CD4-positive, alpha-beta T cell (primary cell): ENCODE measurements around the gene CDK17. TPM values are rescaled to one million over a fixed set of nuclear protein-coding genes. Genes with fewer than 3 reads are reported as not detected.
A peak's percentile ranks its signal among the peaks of the same experiment; 100 is the strongest.
"Not testable (repeated sequence)": the region's sequence is repeated elsewhere in the genome, so short reads cannot be mapped to it uniquely, and the experiment has no call there.

ENCODE experiments used
- ATAC-seq: fragments of 200-7000 bp; cut with Tn5 transposase; one replicate; pipeline ENCODE4 v1.10.0; 2022; ENCODE audit warnings: mild to moderate bottlenecking; ENCODE audit not compliant: poor library complexity
- CTCF ChIA-PET: fragments of 350-600 bp; sonication (Branson Sonifier 250); formaldehyde crosslinking; loops from one replicate; lab custom pipeline; 2021; ENCODE audit warnings: antibody characterized with exemption, inconsistent platforms; lab: Charles Lee
- POLR2A ChIA-PET: fragments of 350-600 bp; sonication (Branson Sonifier 250); formaldehyde crosslinking; loops from one replicate; lab custom pipeline; 2021; ENCODE audit warnings: antibody characterized with exemption, inconsistent platforms; lab: Charles Lee
- DNase-seq, 14 experiments: peaks; one replicate each; pipeline ENCODE4 v3.0.0-alpha.2; 2013 to 2020; ENCODE audit warnings: mixed read lengths in 2 of 14
- H3K27ac ChIP-seq, 2 donors: one replicate each; pipeline versions ENCODE4 v1.5.1 to v1.7.0; 2013; ENCODE audit warnings: low read length in 2 of 2, low read depth in 1 of 2, mild to moderate bottlenecking in 1 of 2
- H3K27me3 ChIP-seq, 2 experiments: 1 replicate in 1 of 2; 2 replicates in 1 of 2; pipeline versions ENCODE4 v1.6.1 to v1.7.0; 2013; ENCODE audit warnings: low read length in 2 of 2, control low read depth in 1 of 2, mild to moderate bottlenecking in 1 of 2, moderate library complexity in 1 of 2; ENCODE audit not compliant: insufficient read depth in 2 of 2, control insufficient read depth in 1 of 2
- H3K36me3 ChIP-seq: one replicate; pipeline ENCODE4 v1.6.1; 2013; ENCODE audit warnings: low read length, control low read depth; ENCODE audit not compliant: insufficient read depth
- H3K4me1 ChIP-seq: one replicate; pipeline ENCODE4 v1.6.1; 2013; ENCODE audit warnings: low read length, control low read depth; ENCODE audit not compliant: insufficient read depth
- H3K4me3 ChIP-seq: one replicate; pipeline ENCODE4 v1.5.1; 2013; ENCODE audit warnings: mild to moderate bottlenecking, low read length, moderate library complexity
- H3K9me3 ChIP-seq, 2 experiments: 1 replicate in 1 of 2; 2 replicates in 1 of 2; pipeline versions ENCODE4 v1.6.1 to v1.7.0; 2013; ENCODE audit warnings: low read length in 2 of 2, mild to moderate bottlenecking in 2 of 2, control low read depth in 1 of 2, moderate library complexity in 1 of 2; ENCODE audit not compliant: control insufficient read depth in 1 of 2, insufficient read depth in 1 of 2
- H3K27ac Mint-ChIP-seq: one replicate; pipeline ENCODE4 v1.8.0; 2020; ENCODE audit warnings: mixed read lengths
- H3K27me3 Mint-ChIP-seq: one replicate; pipeline ENCODE4 v1.8.0; 2021; ENCODE audit warnings: mixed read lengths
- H3K36me3 Mint-ChIP-seq: one replicate; pipeline ENCODE4 v1.8.0; 2021; ENCODE audit warnings: low read depth, mixed read lengths
- H3K4me1 Mint-ChIP-seq: one replicate; pipeline ENCODE4 v1.8.0; 2021; ENCODE audit warnings: low read depth, mixed read lengths
- H3K4me3 Mint-ChIP-seq: one replicate; pipeline ENCODE4 v1.8.0; 2020; ENCODE audit warnings: mild to moderate bottlenecking, mixed read lengths
- H3K9me3 Mint-ChIP-seq: one replicate; pipeline ENCODE4 v1.8.0; 2020; ENCODE audit warnings: mixed read lengths
- intact Hi-C, 2 experiments: fragments of 100-400 bp; cut with DNase I in 1 of 2; cut with micrococcal nuclease in 1 of 2; formaldehyde crosslinking; loops; one replicate each; pipeline versions ENCODE4 v1.15.1 to v1.9.0; 2023 to 2025; cut with DNase I, micrococcal nuclease
- total RNA-seq, 174 experiments: library from RNA in 2 of 174; stranded (reverse) in 2 of 174; gene quantifications; one replicate each; pipeline ENCODE4 v1.2.3 and lab custom pipeline; 2021 to 2026
- TF ChIP-seq, protein P1 (sequence below): fragments of 200-600 bp; IDR thresholded peaks from one replicate; pipeline ENCODE4 v1.8.0; 2022; ENCODE audit warnings: antibody characterized with exemption, mild to moderate bottlenecking

Gene CDK17
- total RNA-seq, 2 experiments from 2014 or later, result 112 to 113 TPM

DNA sequence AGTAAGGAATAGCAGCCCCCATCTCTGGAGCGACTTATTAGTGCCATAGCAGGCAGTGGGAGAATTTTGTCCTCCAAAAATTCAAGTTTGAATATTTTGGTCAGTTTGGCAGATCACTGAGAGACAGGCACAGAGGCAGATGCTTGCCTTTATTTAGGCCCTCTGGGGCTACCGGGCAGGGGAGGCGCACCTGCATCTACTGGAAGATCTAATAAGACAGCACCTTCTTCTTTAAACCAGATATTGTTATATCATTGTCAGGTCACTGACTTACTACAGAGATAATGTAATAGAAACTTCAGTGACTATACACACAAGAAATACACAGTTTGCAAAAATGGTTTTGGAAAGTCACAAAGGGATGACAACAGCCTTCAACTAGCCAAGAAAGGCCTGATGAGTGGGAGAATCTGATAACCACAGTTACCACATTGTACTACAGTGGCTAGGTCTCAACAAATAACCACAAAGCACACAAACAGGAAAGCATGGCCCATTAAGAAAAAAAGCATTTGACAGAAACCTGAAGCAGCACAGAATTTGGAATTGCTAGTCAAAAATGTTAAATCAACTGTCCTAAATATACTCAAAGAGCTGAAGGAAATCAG lies 56.8 kb downstream of the CDK17 start:
- Mint-ChIP-seq H3K36me3 (peaks cover 55% of the 10 kb centered on the region), H3K9me3 (peaks cover 13% of the 10 kb centered on the region), H3K4me1 (peaks cover 77% of the 10 kb centered on the region), H3K4me3 (peak overlapping the region; percentile 35), H3K27ac (peak overlapping the region; percentile 9), H3K27me3 (no peaks in the 10 kb centered on the region)
- Histone ChIP-seq H3K9me3 (peaks cover 5 to 19% of the 10 kb centered on the region in 2 experiments), H3K36me3 (peaks cover 8% of the 10 kb centered on the region), H3K27ac (no peak overlapping the region), H3K4me3 (no peak overlapping the region), H3K4me1 (peaks cover 16% of the 10 kb centered on the region), H3K27me3 (no peaks in the 10 kb centered on the region)
- intact Hi-C loops, result loop anchor here in 1 of 2 experiments (1.0 to 5.0 kb wide), 2 partner anchors 9 to 39 kb away; no protein-coding TSS in a partner anchor
- ChIA-PET POLR2A (interaction anchor here (1.2 to 2.7 kb wide), 3 partner anchors 35 to 56 kb away, joined by 3 to 6 read pairs (median 5); partner anchors contain the start of gene CDK17), CTCF (interaction anchor here (1.2 to 2.1 kb wide), 2 partner anchors 56 to 307 kb away, joined by 3 to 5 read pairs; partner anchors contain the start of gene CDK17)
- peak in 3 of 14 experiments; percentile 51 to 65 (median 61) for DNase-seq
- TF ChIP-seq, protein P1, sequence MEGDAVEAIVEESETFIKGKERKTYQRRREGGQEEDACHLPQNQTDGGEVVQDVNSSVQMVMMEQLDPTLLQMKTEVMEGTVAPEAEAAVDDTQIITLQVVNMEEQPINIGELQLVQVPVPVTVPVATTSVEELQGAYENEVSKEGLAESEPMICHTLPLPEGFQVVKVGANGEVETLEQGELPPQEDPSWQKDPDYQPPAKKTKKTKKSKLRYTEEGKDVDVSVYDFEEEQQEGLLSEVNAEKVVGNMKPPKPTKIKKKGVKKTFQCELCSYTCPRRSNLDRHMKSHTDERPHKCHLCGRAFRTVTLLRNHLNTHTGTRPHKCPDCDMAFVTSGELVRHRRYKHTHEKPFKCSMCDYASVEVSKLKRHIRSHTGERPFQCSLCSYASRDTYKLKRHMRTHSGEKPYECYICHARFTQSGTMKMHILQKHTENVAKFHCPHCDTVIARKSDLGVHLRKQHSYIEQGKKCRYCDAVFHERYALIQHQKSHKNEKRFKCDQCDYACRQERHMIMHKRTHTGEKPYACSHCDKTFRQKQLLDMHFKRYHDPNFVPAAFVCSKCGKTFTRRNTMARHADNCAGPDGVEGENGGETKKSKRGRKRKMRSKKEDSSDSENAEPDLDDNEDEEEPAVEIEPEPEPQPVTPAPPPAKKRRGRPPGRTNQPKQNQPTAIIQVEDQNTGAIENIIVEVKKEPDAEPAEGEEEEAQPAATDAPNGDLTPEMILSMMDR, result no peak
- ATAC-seq, result no peak

- H3K4me3 ChIP-seq, H3K27ac Mint-ChIP-seq, H3K27me3 ChIP-seq, DNase-seq, H3K27me3 Mint-ChIP-seq, H3K4me3 Mint-ChIP-seq, H3K27ac ChIP-seq, H3K36me3 ChIP-seq, ATAC-seq: not testable (repeated sequence)
- Mint-ChIP-seq H3K36me3 (peaks cover 62% of the 10 kb centered on the region), H3K4me1 (peaks cover 79% of the 10 kb centered on the region), H3K9me3 (peaks cover 17% of the 10 kb centered on the region)
- peaks cover 12% of the 10 kb centered on the region for H3K4me1 ChIP-seq
- ChIA-PET POLR2A (interaction anchor here (0.9 kb wide), 1 partner anchor 8 kb away, joined by 4 read pairs; no protein-coding TSS in a partner anchor), CTCF (interaction anchor here (0.6 to 1.4 kb wide), 2 partner anchors 38 to 60 kb away, joined by 3 read pairs; partner anchors contain the start of gene CDK17)
- peaks cover 0 to 21% of the 10 kb centered on the region in 2 experiments for H3K9me3 ChIP-seq
- intact Hi-C loops, result loop anchor here in 1 of 2 experiments (5.0 kb wide), 1 partner anchor 43 kb away; no protein-coding TSS in a partner anchor
These were observed 60.6 kb downstream of the CDK17 start for GRCh38 chr12:96339666-96340065.

DNA sequence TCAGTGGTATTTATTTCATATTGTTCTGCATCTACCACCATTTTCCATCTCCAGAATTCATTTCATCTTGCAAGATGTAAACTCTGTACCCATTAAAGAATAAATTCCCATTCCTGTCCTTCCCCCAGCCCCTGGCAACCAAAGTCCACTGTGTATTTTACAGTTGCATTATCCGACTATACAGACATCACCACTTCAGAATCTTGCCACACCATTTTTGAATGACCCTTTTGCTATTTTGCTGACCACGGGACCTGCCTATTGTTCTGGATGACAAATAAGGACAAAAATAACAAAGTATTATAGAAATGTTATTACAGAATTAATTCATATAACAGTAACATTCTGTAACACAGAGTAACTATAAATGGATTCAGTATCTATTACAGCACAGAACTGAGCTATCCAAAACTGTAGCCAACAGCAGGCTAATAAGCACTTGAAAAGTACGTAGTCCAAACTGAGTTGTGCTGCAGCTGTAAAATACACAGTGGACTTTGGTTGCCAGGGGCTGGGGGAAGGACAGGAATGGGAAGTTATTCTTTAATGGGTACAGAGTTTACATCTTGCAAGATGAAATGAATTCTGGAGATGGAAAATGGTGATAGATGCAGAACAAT lies 61.3 kb downstream of the CDK17 start:
- TF ChIP-seq, protein P1, result no peak
- DNase-seq, result no peak
- Mint-ChIP-seq H3K36me3 (peaks cover 57% of the 10 kb centered on the region), H3K27me3 (no peaks in the 10 kb centered on the region), H3K27ac (no peak overlapping the region), H3K9me3 (peaks cover 11% of the 10 kb centered on the region), H3K4me1 (peaks cover 81% of the 10 kb centered on the region), H3K4me3 (no peak overlapping the region)
- H3K9me3 ChIP-seq, result peaks cover 0 to 14% of the 10 kb centered on the region in 2 experiments
- ATAC-seq, result no peak
- no peaks in the 10 kb centered on the region for H3K27me3 ChIP-seq
- H3K27ac ChIP-seq, result no peak overlapping the region
- H3K4me3 ChIP-seq, result no peak overlapping the region
- peaks cover 2% of the 10 kb centered on the region for H3K36me3 ChIP-seq
- POLR2A ChIA-PET, result interaction anchor here (0.9 to 5.6 kb wide), 2 partner anchors 9 to 61 kb away, joined by 4 to 49 read pairs; partner anchors contain the start of gene CDK17
- CTCF ChIA-PET, result no interaction called here
- peaks cover 12% of the 10 kb centered on the region for H3K4me1 ChIP-seq
- intact Hi-C loops, result no loop called here
